Smooth muscle cell of bladder (primary cell): ENCODE data around the gene CRYZ. TPM values are rescaled to one million over a fixed set of nuclear protein-coding genes. Genes with fewer than 3 reads are reported as not detected.

Source experiments
- total RNA-seq: library from RNA; depleted of rRNA; stranded (reverse); fragments of >200 nt; gene quantifications from 2 replicates; pipeline ENCODE4 v1.2.3, GENCODE V29; 2014

The CRYZ gene
- 19.5 and 39.5 TPM in 2 replicates for total RNA-seq

GRCh38 chr1:74732960-74733603 lies at the start of gene CRYZ, which contains the start of gene TYW3:
Gene CRYZ, minus strand, starts transcription at chr1:74733050. Its CDS starts 8,229 bp downstream, at chr1:74724821.
Gene TYW3, plus strand, starts transcription at chr1:74733152. Its CDS starts 93 bp downstream, at chr1:74733245.

GRCh38 chr1:74673351-74674111 lies 59.3 kb downstream of the CRYZ start, which contains the start of gene ERICH3:
Gene ERICH3, minus strand, starts transcription at chr1:74673792. Its CDS starts 273 bp downstream, at chr1:74673519.

Other genes starting within 250 kb of the CRYZ start
- gene LRRC53, start 220.4 kb downstream of the CRYZ start, total RNA-seq: not detected in 2 replicates
- gene ERICH3, start 59.3 kb downstream of the CRYZ start, total RNA-seq: not detected in 2 replicates
- gene TYW3, start 102 bp upstream of the CRYZ start, total RNA-seq: 15.4 and 18.3 TPM in 2 replicates